ENCODE results near the gene TSPAN16. TPM values are rescaled to one million over a fixed set of nuclear protein-coding genes. Genes with fewer than 3 reads are reported as not detected.

TSPAN16 gene, protein sequence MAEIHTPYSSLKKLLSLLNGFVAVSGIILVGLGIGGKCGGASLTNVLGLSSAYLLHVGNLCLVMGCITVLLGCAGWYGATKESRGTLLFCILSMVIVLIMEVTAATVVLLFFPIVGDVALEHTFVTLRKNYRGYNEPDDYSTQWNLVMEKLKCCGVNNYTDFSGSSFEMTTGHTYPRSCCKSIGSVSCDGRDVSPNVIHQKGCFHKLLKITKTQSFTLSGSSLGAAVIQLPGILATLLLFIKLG
- not detected in 2 replicates for total RNA-seq

GRCh38 chr19:11295665-11296245 is at the start of gene TSPAN16:
TSS of gene TSPAN16 (plus strand) at chr19:11296160. CDS start at chr19:11296298, 138 bp downstream.
- intact Hi-C loops (cut with micrococcal nuclease), result no loop called here

GRCh38 chr19:11246941-11247340 is 49.0 kb upstream of the TSPAN16 start:
- intact Hi-C loops (cut with micrococcal nuclease), result no loop called here

DNA sequence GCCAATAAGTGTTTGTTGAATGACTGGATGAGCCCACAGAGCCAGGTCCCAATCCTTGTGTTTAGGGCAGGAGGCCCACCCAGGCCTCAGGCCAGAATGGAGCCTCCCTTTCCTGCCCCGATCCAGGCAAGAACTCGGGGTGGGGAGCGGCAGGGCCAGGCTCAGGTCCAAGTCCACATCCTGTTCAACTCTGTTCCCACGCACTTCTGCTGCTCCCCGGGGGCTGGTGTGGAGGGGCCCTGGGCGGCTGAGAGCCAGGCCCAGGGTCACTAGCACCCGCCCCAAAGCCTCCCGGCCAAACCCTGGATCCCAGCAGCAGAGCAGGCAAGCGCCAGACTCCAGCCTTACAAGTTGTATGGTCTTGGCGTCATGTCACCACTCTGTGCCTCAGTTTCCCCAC is 48.6 kb upstream of the TSPAN16 start:
- intact Hi-C loops (cut with micrococcal nuclease), result no loop called here

- intact Hi-C loops (cut with micrococcal nuclease), result no loop called here
Measured at GRCh38 chr19:11247934-11248333, 48.0 kb upstream of the TSPAN16 start.

DNA sequence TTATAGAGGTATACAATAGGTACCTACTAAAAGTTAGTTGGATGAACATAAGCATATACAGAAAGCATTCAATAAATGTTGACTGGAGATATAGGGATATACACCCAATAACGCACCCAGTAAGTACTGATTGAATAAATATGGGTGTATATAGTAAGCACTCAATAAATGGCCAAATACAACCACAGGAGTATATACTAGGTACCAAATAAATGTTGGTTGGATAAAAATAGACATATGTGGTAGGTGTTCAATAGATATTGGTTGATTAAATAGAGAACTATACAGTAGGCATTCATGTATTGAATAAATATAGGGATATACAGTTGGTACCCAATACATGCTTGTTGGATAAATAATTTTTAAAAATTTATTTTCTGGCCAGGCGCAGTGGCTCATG is 47.1 kb upstream of the TSPAN16 start:
- intact Hi-C loops (cut with micrococcal nuclease), result no loop called here

DNA sequence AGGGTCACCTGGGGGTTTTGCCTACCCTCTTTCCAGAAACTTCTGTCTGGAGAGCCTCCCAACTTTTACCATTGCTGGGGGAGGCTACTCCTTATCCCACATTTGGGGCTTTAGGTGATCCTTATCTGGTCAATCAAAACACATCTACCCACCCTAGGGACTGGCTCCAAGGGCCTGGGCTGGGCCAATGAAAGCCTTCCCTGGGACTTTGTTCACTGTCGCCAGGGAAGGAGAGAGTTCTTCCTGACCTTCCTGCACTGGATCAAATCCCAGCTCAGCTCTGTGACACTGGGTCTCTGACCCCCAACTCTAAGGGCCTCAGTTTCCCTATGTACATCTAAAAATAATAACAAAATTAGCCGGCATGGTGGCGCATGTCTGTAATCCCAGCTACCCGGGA is 44.7 kb upstream of the TSPAN16 start:
- intact Hi-C loops (cut with micrococcal nuclease), result no loop called here

GRCh38 chr19:11251650-11252314 is 44.2 kb upstream of the TSPAN16 start:
- intact Hi-C loops (cut with micrococcal nuclease), result no loop called here

- intact Hi-C loops (cut with micrococcal nuclease), result no loop called here
Measured at GRCh38 chr19:11252665-11253355, 43.1 kb upstream of the TSPAN16 start.

DNA sequence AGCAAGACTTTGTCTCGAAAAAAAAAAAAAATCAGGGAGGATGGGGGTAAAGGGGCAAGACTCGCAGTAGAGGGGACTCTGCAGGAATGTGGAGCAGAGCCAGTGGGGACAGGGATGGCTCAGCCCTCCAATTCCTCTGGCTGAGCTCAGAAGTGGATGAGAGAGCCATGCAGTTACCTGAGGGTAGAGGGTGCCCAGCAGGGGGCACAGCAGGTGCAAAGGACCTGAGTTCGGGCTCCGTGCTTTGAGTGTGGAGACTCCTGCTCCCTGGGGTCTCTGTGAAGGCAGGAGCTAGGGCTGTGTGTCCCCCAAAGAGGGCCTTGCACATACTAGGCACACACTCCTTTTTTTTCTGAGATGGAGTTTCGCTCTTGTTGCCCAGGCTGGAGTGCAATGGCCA is 41.3 kb upstream of the TSPAN16 start:
- intact Hi-C loops (cut with micrococcal nuclease), result no loop called here

DNA sequence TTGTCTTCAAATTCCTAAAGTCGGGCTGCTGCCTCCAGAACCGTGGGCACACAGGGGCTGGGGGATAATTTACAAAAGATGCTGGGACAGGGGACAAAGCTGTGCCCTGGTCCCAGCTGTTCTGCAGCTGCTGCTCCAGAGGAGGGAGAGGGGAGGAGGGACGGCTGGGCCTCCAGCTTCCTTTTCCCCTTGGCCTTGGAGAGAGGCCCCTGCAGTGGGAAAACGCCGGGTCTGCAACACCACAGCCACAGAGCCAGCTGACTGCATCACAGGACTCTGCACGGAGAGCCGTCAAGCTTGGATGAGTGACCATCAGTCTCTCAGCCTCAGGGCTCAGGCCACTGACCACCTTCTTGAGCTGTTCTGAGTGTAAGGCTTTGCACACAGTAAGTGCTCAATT is 39.8 kb upstream of the TSPAN16 start:
- intact Hi-C loops (cut with micrococcal nuclease), result no loop called here

GRCh38 chr19:11257846-11258380 is 38.0 kb upstream of the TSPAN16 start:
- intact Hi-C loops (cut with micrococcal nuclease), result no loop called here

GRCh38 chr19:11260996-11261395 is 35.0 kb upstream of the TSPAN16 start:
- intact Hi-C loops (cut with micrococcal nuclease), result no loop called here

GRCh38 chr19:11261431-11261970 is 34.5 kb upstream of the TSPAN16 start:
- intact Hi-C loops (cut with micrococcal nuclease), result no loop called here

DNA sequence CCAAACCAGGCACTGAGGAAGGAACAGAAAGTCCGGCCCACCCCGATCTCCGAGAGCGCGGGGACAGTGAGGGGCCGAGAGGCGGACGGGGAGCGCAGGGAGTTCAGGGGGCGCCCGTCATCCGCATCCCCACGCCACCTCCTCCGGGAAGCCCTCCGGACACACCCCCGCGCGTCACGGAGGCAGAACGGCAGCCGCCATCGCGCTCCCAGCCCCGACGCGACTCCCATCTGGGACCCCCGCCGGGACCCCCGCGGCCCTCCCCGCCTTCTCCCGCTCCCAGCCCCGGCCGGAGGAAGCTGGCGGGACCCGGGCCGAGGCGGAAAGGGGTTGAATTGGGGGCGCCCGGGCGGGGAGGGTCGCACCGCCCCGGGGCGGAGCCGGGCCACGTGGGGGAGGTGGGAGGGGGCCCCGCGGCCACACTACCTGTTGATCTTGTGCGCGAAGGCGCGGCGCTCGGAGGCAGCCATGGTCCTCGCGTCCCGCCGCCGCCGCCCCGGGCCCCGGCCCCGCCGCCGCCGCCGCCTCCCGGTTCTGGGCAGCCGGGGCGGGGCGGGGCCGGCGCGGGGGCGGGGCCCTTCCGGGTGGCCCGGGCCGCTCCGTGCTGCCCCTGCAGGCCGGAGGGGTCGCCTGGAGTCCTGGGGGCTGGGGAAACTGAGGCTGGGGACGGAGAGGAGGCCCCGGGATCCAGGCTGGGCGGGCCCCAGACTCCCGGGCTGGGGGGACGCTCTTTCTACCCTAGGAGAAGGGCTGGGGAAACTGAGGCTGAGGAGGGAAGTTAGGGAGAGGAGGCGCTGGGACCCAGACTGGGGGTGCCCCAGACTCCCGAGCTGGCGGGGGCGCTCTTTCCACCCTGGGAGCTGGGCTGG is 33.8 kb upstream of the TSPAN16 start, which contains the start of gene DOCK6:
Gene DOCK6, minus strand, starts transcription at position 554 of the 869 bp plus-strand sequence. Its CDS starts 84 bp downstream, at position 470.
- intact Hi-C loops (cut with micrococcal nuclease), result no loop called here

- intact Hi-C loops (cut with micrococcal nuclease), result no loop called here
Measured at GRCh38 chr19:11263726-11264125, 32.2 kb upstream of the TSPAN16 start.

GRCh38 chr19:11264452-11265176 is 31.3 kb upstream of the TSPAN16 start:
- intact Hi-C loops (cut with micrococcal nuclease), result no loop called here

GRCh38 chr19:11265177-11265784 is 30.7 kb upstream of the TSPAN16 start:
- intact Hi-C loops (cut with micrococcal nuclease), result no loop called here

DNA sequence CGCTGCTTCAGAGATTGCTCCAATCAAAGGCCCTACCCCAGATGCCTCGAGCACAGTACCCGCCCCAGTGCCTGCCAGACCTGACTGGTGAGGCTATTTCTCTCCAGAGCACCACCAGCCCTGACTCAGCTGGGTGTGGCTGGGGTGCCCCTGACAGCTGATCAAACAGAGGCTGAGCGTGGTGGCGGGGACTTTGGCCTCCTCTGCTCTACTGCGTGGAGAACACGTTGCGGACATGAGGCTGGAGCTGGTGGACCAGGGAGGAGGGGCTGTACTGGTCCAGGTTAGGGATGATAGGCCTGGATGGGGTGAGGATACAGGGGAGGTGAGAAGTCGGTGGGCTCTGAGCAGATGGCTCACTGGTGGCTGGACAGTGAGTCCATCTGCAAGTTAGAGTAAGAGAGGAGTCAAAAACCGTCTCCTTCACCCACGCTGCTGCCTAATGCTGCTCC is 30.1 kb upstream of the TSPAN16 start:
- intact Hi-C loops (cut with micrococcal nuclease), result no loop called here

Measured in T-helper 1 cell treated with Interleukin-12 subunit alpha and Interleukin-12 subunit beta and Interleukin-4 antibody, amounts not matched to agents 30 ng/mL and 1 ng/mL, for 36 hours (primary cell).